ENCODE results near the gene OPCML.

OPCML gene

DNA sequence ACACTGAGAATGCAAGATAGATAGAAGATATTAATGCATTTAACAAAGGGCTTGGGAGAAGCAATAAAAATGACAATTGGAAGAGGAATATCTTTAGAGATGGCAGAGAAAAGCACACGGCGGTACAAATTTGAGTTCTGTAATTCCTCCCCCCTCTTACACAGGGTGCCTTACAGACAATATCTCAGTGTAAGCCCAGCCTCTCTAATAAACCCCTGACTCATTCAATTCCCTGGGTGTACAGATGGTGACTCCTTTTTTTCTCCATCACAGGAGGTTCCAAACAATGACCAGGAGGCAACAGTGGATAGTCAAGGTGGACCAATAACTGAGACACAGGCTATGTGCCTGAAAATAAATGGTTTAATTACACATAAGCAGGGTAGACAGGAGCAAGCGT, 598.6 kb downstream of the OPCML start:
- no peak for DNase-seq (ENCODE audit: low read depth)

DNA sequence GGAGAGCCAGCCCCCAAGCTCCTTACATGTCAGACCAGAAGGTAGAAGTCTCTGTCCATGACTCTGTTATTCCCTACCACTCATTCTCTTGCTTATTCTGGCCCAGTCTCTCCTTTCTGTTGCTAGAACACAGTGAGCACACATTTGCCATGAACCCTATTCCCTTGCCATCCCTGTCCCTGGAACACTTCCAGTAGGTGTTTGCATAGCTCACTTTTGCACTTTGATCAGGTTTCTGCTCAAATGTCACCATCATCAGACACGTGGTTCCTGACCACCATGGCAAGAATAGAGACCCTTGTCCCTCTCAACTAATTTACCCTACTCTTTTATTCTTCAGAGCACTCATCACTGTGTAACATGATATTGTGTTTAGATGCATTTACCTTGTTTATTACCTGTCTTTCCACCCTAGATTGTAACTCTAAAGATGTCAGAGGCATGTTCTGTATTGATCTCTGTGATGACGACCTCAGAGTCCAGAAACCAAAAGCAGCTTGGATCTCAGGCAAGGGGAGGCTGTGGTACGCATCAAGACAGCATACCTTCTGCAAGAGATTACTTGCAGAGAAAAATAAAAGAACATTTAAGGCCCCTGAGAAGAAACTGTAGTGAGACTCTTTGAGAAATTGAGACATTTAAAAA, 606.4 kb downstream of the OPCML start:
- no peak for DNase-seq (ENCODE audit: low read depth)

DNA sequence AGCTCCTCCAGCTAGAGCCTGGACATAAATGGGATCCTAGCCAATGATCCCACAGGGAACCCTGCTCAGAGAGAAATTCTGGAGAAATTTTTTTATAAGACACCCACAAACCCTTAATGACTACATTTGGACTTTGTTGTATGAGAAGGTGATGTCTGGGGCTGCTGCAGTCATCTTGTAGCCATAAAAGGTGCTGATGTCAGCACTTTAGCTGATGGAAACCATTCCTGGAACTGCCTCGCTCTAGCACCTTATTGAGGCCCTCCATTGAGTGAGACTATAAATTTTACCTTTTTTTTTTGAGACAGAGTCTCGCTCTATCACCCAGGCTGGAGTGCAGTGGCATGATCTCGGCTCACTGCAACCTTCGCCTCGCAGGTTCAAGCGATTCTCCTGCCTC, 610.7 kb downstream of the OPCML start:
- no peak for DNase-seq (ENCODE audit: low read depth)

DNA sequence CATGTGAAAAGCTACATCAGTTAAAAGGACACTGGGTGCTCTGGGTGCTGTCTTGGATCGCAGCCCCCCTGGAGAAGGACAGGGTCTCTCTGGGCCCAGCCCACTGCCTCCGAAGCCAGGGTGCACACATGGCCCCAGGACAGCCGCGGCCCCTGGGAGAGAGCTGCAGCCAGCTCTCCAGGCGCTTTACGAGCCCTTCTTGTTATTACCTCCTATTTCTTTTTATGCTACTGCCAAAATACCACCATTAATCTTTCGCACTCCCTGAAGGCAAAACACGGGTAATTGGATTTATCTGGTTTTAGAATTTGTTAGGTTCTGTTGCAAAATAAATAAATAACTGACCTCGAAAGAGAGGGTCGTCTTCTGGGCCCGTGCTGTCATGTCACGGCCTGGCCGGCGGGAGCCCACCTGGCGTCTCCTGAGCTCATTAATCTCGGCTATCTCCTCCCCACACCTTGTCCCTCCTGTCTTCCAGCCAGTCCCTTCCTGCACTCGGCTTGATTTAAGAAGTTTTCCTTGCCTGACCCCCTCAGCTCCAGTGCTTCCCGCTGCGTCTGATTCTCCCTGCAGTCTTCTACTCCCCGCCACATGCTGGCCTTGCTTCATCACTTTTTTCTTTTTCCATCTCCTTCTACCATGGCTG, 611.7 kb downstream of the OPCML start:
- DNase-seq (ENCODE audit: low read depth), result no peak

DNA sequence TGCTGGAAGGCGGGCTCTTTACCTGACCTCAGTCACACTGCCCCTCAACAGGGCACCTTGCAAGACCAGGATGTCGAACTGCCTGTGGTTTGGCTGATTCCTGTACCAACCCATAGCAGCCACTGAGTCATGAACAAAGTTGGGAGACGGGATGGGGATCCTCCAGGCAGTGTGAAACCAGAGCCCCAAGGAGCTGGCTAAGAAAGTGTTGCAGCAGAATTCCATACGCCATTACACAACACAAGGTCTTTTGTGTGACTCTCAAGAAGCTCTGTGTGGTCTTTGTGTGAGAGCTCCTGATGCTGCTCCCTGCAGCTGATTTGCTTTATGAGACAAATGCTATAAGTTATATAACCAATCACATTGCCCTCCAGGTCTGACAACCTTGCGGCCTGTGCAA, 617.7 kb downstream of the OPCML start:
- DNase-seq (ENCODE audit: low read depth), result no peak

DNA sequence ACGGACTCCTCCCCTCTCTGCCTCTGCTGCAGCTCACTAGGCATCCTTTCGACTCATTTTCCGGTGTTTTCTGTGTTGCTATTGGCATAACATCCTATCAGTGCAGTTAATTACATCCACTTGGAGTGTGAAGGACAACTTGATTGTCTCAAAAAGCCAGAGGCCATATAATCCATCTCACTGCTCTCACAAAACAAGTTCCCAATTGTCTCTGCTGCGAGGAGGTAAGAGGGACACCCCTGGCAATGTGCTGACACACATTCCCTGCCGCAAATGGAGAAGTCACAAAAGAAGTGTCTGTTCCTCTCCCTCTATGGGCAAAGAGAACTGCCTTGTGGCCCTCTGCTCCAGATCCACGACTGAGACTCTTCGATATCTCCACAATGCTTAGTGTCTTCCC, 618.4 kb downstream of the OPCML start:
- DNase-seq (ENCODE audit: low read depth), result no peak

DNA sequence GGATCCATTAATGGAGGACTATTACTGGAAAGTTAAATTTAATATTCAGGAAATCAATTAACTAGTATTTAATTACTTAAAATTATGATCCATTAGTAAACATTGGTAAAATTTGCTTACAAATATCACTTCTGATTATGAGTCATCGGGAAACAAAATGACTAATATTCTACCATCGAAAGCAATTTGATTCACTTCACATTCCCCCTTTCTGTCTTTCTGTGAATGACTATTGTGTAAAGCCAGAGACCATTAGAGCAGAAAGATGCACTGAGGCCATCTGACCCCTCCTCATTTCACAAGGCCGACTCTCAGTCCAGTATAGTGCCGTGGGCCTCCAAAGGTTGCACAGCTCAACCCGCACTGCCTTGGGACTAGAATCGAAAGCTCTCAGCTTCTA, 619.0 kb downstream of the OPCML start:
- no peak for DNase-seq (ENCODE audit: low read depth)

DNA sequence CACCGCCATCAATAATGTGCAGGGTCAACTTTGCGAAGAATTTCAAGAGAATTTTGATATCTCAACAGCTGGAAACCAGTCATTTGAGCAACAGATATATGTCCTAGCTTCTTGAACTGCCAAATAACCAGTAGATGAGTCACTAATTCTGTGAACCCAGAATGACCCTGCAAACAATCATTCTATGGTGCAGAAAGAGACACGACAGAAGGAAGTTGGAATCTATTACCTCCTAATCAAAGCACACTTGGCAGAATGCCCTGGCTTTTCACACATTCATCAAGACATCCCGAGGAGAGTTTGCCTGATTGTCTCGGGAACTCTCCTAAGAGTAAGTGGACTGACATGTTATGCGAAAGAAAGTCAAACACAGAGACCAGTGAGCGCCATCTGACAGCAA, 621.1 kb downstream of the OPCML start:
- no peak for DNase-seq (ENCODE audit: low read depth)

DNA sequence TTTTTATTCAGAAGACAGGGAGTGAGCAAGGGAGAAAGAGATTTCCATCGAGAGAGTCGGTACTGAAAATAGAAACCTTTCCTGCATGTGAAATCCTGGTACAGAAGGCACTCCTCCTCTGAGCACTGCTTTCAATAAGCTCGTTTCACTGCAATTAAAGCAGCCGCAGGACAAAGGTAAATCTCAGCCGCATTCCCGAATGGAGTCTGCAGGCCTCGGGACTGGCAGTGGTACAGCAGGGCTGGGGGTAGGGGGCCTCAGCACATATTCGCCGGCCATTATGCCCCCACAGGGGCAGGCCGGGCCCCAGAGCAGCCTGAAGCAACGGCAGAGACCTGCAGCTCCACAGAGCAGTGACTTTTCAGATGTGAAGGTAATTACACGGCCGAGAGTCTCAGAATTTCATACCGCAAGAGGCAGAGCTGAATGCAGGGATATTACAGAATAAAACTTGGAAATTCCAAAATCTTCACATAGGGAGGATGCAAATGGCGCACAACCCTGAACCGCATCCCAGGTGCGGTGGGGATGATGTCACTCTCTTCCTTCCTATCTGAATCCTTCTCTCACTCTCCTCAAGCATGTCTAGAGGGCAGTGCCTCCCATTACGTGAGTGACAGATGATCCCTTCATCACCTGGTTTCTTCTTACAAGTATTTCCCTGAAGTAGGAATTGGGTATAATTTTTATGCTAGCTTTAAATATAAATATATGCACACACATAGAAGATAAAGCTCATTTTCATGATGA, 622.1 kb downstream of the OPCML start:
- DNase-seq (ENCODE audit: low read depth), result no peak

DNA sequence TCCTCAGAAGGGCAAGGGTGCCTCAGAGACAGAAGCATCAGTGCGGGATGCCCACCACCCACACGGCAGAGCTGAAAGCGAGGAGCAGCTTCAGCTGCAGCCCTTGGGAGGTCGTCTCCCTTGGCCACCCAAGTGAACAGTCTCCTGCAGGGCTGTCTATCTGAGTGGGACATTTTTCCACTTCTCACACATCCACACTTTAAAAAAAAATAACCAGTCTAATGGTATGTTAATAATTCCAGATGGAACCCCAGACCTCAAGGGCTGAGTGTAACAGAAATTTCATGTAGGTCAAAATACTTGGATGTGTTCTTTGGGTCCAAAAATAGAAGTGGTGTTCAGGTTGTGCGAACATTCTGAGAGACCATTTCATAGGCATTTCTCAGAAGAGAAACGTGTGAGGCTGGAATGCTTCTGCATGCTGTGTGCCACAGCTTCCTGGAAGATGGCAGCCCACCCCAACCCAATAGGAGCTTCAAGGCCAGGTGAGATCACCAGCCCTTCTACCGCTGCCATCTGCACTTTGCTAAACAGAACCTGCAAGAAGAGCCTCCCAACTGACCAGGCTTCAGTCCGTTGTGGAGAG, 623.2 kb downstream of the OPCML start:
- no peak for DNase-seq (ENCODE audit: low read depth)

DNA sequence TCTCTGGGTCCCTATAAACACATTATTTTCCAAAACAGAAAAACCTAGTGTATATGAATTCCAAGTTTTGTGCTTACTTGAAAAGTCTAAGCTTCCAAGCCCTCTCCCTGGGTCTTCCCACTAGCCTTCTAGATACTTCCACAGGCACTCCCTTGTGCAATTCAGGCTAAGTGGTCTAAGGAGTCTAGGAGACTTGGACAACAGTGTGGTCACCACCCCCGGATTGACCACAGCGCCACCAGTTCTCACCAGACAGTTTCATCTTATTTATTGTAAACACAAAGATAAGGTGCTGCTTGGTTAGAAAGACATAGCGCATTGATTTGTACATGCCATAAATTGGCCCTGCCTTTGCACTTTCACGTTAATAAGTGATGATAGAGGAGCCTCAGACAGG, 623.9 kb downstream of the OPCML start:
- no peak for DNase-seq (ENCODE audit: low read depth)

DNA sequence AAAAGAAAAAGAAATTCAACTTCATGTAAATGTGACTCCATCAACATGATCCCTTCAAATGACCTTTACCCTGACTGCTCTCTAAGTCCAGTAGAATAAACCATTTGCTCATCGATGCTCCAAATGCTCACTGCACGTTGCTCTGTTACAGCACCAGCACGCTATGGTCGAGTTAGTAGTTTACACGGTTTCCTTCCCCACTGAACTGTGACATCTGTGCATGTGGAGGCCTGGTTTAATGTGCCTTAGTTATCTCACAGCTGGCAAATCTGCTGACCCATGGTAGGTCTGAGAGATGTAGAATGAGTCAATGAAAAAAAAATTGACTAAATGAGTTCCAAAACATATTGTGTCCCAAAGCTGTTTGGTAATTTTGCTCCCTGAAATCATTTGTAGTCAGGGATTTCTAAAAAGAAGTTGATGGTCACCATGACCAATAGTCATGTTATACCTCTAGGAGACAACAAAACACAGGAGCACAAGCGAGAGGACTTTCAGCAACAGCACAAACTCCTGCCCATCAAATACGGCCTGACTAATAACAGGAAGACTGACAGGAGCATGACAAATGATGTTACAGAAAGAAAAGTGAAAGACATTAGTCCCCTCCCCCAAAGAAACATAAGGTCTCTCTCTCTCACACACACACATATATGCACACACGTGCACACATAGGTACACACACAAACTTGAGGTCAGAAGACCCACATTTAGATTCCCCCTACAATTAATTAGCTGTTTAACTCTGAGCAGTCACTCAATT, 624.5 kb downstream of the OPCML start:
- DNase-seq (ENCODE audit: low read depth), result no peak

DNA sequence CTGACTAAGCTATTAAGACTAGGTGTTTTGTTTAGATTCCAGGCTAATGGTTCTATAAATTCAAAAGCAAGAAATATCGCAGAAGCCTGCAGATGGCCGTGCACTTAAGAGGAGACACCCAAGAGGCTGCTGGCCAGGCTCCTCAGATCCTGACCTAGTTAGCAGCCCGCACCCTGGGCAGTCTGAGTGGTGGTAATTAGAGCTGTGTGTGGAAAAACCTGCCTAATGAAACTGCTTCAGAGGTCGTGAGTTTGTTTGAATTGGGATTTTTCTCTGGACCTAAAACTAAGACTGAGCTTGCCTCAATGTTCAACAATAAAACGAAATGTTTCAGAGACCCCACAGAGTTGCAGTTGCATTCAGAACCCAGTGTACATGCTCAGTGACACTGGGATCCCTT, 627.7 kb downstream of the OPCML start:
- no peak for DNase-seq (ENCODE audit: low read depth)

DNA sequence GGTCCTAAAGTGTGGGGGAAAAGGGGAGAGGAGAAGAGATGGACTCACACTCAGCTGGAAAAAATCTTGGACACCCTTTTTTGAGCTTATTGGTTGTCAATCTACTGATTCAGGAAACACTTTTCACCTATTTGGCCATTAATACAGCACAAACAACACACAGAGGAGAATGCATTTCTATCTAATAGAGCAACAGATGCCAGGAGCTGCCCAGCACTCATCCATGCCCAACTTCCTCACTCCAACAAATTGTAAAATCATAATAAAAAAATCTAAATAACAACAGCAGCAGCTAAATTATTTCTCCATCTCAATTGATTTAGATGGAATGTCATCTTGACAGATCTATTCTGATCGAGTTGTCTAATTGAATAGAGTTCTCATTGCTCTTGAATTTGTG, 628.2 kb downstream of the OPCML start:
- no peak for DNase-seq (ENCODE audit: low read depth)

DNA sequence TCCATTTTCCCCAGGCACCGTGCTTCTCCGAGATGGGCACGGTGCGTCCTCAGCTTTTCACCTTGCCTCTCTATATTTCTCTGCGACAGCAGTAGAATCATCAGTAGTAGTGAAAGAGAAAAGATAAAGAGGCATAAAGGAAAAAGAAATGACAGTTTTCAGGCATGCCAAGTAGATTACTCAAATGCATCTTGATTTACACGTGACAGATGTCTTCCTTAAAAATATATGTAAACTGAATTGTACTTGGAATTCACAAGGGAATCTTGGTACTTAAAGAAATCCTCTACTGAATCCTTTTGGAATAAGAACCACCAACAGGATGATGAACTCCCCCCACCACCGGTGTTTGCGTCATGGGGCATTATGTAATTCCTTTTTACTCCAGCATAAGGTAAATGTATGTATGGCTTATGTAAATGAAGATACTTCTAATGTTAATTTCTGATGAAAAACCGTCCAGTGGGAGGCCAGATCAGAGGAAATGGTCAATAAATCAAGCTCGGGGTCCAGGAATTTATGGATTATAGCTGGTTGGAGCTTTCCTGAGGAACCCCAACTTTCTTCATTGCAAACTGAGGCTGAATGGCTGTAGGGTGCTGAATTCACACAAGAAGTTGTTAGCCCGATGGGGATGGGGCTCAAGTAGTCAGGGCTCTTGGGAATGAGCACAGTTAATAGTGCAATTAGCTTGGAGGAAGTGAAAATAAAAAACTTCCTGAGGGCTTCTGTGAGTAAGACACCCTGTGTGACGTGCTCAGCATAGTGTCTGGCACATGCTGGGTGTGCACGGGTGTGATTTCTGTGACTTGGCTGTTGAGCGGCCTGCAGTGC, 630.4 kb downstream of the OPCML start:
- DNase-seq (ENCODE audit: low read depth), result no peak

DNA sequence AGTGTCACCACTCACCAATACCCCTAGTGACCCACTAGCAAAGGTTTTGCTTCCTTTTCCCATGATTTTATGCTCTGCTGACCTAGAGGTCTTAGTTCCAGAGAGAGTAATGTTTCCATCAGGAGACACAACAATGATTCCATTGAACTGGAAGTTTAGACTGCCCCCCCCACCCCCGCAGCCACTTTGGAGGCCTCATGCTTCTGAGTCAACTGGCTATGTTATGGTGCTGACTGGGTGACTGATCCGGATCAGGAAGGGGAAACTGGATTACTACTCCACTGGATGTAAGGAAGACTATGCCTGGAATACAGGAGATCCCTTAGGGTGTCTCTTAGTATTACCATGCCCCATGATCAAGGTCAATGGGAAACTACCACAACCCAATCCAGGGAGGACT, 633.6 kb downstream of the OPCML start:
- no peak for DNase-seq (ENCODE audit: low read depth)

DNA sequence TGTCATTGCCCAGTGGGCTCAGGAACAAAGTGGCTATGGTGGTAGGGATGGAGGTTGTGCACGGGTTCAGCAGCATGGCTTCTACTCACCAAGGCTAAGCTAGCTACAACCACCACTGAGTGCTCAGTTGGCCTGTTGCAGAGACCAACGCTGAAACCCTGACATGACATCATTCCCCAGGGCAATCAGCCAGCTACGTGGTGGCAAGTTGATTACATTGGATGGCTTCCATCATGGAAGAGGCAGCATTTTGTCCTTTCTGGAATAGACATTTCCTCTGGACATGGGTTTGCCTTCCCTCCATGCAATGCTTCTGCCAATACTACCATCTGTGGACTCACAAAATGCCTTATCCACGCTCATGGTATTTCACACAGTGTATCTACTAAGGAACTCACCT, 634.3 kb downstream of the OPCML start:
- no peak for DNase-seq (ENCODE audit: low read depth)

DNA sequence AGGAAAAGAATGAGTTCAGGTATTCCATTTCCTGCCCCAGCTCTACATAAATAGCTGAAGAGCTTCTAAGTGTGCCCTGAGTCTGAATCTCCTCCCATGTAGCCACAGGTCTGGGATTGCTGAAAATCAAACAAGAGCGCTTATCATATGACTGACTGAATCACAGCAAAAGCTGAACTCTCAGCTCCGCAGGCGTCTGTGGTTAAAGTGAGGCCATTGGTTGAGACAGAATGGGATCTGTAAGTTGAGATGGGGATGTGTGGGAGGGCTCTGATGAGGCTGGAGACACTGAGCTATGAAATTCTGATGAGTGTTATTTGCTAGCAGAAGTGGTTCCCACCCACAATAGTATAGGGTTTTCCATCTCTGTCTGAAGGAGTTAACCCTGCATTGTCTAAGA, 637.0 kb downstream of the OPCML start:
- no peak for DNase-seq (ENCODE audit: low read depth)

DNA sequence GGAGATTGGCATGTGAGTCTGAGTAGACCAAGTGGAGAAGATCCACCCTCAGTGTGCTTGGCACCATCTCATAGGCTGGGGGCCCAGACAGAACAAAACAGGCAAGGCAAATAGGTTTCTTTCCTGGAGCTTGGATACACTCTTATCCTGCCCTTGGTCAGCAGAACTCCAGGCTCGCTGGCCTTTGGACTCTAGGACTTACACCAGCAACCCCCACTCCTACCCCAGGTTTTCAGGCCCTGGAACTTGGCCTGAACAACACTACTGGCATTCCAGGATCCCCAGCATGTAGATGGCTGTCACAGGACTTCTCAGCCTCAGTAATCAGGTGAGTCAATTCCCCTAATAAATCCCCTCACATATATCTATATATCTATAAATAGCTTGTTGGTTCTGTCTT, 637.7 kb downstream of the OPCML start:
- no peak for DNase-seq (ENCODE audit: low read depth)

DNA sequence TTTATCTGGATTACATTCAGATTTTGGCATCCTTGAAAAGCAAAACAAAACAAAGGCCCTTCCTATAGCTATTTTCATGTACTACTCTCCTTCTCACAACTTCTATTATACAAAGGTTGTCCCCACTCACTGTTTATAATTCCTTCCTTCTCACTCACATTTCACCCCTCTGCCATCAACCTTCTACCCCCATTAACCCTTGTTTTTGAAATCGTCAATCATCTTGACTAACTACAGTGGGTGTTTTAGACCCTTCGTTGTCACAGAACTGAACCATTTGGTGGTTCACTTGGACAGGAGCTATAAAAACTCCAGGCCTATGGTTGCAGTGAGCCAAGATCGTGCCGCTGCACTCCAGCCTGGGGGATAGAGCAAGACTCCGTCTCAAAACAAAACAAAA, 639.4 kb downstream of the OPCML start:
- DNase-seq (ENCODE audit: low read depth), result no peak

DNA sequence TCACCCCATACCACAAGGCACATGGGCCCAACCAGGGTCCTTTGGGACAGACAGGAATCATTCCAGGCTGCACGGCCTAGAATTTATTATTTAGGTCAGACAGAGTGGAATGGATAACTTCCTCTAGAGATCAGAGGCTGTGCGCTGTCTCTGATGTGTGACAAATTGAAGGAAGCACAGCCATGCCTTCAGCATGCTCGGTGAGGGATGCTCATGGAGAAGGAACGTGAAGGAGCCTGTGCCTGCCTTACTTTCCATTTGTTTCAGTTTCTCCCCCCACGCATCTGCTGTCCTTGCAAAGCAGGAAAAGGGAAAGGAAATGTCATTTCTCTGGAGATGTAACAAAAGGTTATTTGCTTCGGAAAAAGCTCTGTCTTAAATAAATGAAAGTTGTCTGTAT, 644.1 kb downstream of the OPCML start:
- DNase-seq (ENCODE audit: low read depth), result no peak

DNA sequence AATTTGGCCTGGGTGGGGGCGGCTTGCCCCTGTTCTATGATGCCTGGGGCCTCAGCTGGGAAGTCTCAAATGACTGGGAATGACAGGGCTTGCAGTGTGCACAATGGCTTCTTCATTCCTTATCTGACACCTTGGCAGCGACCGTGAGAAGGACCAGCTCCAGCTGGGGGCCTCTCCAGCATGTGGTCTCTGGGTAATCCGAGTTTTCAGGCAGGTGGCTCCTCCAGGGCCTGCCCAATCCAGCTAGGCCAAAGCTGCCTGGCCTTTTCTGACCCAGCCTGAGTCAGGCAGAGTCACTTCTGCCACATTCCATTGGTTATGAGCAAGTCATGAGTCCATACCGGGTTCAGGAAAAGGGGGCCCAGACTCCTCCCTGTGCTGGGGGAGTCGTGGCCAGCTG, 646.0 kb downstream of the OPCML start:
- no peak for DNase-seq (ENCODE audit: low read depth)

Measured in stimulated activated CD8-positive, alpha-beta memory T cell treated with anti-CD3 and anti-CD28 coated beads, Interleukin-15, amount 100 ng/mL, for 1 hour (primary cell).